Brain microvascular endothelial cell (primary cell): ENCODE data around the gene DCXR.

Experiments
- DNase-seq: peaks from one replicate; pipeline ENCODE4 v3.0.0-alpha.2; 2020
- H3K27ac ChIP-seq: fragments of 250-450 bp; sonication (Bioruptor Pico); 2 replicates; pipeline ENCODE4 v1.5.1; 2020; ENCODE audit warnings: mild to moderate bottlenecking, moderate library complexity
- H3K27me3 ChIP-seq: fragments of 250-450 bp; sonication (Bioruptor Pico); replicated peaks from 2 replicates; pipeline ENCODE4 v1.5.1; 2020; ENCODE audit warnings: mild to moderate bottlenecking
- H3K36me3 ChIP-seq: fragments of 250-450 bp; sonication (Bioruptor Pico); replicated peaks from 2 replicates; pipeline ENCODE4 v1.5.1; 2020; ENCODE audit warnings: mild to moderate bottlenecking
- H3K4me3 ChIP-seq: 2 replicates; pipeline ENCODE4 v1.5.1; 2011; ENCODE audit warnings: low read depth, mild to moderate bottlenecking, control low read depth, low read length, moderate library complexity
- in situ Hi-C: cut with HindIII; loops from 2 replicates; pipeline ENCODE4 v1.10.0; 2017; ENCODE audit warnings: low sequenced_read_pairs, low pct_ligation_motif_present
- TF ChIP-seq, protein P1 (sequence below): IDR thresholded peaks from 2 replicates; pipeline ENCODE4 v1.5.1; 2011; ENCODE audit warnings: low read depth, mild to moderate bottlenecking, moderate library complexity, low read length, control low read depth, inconsistent platforms; ENCODE audit errors: missing control alignments

The DCXR gene

GRCh38 chr17:82007495-82008257, 29.8 kb downstream of the DCXR start:
- H3K4me3 ChIP-seq, result no peak overlapping the region
- TF ChIP-seq, protein P1, sequence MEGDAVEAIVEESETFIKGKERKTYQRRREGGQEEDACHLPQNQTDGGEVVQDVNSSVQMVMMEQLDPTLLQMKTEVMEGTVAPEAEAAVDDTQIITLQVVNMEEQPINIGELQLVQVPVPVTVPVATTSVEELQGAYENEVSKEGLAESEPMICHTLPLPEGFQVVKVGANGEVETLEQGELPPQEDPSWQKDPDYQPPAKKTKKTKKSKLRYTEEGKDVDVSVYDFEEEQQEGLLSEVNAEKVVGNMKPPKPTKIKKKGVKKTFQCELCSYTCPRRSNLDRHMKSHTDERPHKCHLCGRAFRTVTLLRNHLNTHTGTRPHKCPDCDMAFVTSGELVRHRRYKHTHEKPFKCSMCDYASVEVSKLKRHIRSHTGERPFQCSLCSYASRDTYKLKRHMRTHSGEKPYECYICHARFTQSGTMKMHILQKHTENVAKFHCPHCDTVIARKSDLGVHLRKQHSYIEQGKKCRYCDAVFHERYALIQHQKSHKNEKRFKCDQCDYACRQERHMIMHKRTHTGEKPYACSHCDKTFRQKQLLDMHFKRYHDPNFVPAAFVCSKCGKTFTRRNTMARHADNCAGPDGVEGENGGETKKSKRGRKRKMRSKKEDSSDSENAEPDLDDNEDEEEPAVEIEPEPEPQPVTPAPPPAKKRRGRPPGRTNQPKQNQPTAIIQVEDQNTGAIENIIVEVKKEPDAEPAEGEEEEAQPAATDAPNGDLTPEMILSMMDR, result peak; percentile 62
- H3K36me3 ChIP-seq, result no peaks in the 10 kb centered on the region
- no peak overlapping the region for H3K27ac ChIP-seq
- no peaks in the 10 kb centered on the region for H3K27me3 ChIP-seq
- in situ Hi-C loops, result no loop called here
- DNase-seq, result no peak

- TF ChIP-seq, protein P1, result no peak
- no peak for DNase-seq
- H3K36me3 ChIP-seq, result no peaks in the 10 kb centered on the region
- no peak overlapping the region for H3K4me3 ChIP-seq
- no peaks in the 10 kb centered on the region for H3K27me3 ChIP-seq
- in situ Hi-C loops, result no loop called here
- no peak overlapping the region for H3K27ac ChIP-seq
Measured at GRCh38 chr17:82007228-82007494, 30.3 kb downstream of the DCXR start.

DNA sequence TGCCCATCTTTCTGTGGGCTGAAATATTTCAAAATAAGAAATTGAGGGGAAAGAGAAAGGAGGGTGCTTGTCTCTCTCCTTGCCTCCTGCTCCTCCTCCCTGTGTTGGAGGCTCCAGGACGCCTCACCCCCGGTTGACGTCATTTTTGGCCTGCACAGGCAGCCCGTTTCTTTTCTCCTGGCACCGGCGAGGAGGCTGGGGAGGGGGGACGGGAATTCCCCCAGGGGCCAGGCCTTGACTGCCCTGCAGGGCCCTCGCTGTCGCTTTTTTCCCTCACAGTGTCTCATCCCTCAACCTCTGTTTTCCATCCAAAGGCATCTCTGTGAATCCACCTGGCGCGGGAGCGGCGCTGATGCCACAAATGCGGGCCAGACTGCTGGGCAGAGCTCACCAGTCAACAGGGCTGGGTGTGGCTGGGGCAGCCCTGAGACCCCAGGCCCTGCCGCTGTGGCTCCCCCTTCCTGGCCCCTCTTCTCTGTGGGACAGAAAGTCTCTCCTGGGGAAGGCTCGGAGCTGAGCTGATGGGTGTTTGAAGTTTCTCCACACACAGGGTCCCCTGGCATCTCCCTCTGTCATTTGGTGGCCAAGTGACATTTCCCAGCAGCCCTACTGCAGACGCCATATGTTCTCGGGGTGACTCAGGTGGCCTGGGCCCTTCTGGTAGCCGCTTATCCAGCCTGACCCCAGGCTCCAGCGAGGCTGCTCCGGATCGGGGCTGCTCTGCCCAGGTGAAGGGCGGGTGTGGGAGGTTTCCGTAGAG, 30.8 kb downstream of the DCXR start:
- Histone ChIP-seq H3K4me3 (no peak overlapping the region), H3K27ac (no peak overlapping the region), H3K27me3 (no peaks in the 10 kb centered on the region), H3K36me3 (no peaks in the 10 kb centered on the region)
- no peak for DNase-seq
- in situ Hi-C loops, result no loop called here
- TF ChIP-seq, protein P1, result no peak

DNA sequence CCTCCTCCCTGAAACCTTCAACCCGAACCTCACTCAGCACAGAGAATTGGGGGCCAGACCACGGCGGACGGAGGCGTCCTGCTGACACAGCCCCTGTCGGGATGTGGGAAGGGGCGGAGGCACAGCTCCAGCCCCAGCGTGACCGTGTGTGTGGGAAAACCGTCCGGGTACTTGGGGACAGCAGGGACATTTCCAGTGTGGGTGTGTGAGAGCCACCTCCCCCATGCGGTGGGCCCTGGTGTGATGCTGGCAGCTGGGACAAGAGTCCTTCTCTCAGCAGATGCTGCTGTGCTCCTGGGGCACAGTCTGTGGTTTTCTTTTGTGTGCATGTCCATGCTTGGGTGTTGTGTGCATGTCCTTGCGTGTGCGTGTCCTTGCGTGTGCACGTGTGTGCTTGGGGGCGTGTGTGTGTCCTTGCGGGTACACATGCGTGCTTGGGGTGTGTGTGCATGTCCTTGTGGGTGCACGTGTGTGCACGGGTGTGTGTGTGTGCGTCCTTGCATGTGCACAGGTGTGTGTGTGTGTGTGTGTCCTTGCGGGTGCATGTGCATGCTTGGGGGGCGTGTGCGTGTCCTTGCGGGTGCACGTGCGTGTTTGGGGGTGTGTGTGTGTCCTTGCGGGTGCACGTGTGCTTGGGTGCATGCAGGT, 31.7 kb downstream of the DCXR start:
- TF ChIP-seq, protein P1, result no peak
- Histone ChIP-seq H3K4me3 (no peak overlapping the region), H3K36me3 (no peaks in the 10 kb centered on the region), H3K27ac (no peak overlapping the region), H3K27me3 (no peaks in the 10 kb centered on the region)
- in situ Hi-C loops, result no loop called here
- no peak for DNase-seq

DNA sequence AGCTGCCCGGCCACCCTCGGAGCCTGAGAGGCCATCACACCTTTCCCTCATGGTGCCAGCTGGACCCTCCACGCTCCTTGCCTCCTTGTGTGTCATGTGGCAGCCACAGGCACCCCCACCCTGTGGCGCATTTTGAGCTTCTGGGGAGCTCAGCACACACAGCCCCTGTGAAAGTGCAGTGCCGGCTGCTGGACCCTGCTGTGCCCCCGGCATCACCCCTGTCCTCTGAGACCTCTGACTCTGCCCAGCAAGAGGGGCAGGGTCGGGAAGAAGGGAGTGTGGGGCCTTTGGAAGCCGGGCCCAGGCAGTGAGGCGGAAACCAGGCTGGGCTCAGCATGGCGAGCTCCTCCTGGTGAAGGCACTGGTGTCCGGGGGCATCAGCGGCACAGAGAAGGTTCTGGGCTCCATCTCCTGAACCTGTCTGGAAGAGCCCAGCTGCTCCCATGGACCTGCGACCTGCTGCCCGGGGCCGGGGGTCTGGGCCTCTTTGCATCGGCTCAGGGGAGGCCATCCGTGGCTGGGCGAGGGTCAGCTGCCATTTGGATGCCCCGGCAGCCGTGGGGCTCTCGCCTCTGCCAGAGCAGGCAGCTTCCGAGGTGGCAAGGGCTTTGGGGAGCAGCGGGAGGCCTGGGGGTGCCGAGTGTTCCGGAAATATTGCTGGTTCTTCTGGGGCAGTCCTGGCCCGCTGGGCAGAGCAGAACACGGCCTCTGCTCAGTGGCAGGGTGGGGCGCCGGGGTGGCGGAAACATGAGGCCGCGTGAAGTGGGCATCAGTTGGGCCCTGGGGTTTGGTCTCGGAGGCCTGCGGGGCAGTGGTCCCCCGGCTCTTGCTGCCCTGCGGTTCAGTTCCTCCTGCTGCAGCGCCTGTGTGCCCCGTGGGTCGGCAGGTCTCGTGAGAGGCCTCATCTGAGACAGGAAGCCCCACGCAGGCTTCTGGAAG, 32.7 kb downstream of the DCXR start:
- no peak overlapping the region for H3K27ac ChIP-seq
- H3K27me3 ChIP-seq, result no peaks in the 10 kb centered on the region
- H3K36me3 ChIP-seq, result no peaks in the 10 kb centered on the region
- no peak overlapping the region for H3K4me3 ChIP-seq
- no peak for DNase-seq
- TF ChIP-seq, protein P1, result no peak
- in situ Hi-C loops, result no loop called here
